ENCODE results near the gene TMEM208. TPM values are rescaled to one million over a fixed set of nuclear protein-coding genes. Genes with fewer than 3 reads are reported as not detected.

The TMEM208 gene
- total RNA-seq, 1 donor from 2014 or later = 72.4 TPM

DNA sequence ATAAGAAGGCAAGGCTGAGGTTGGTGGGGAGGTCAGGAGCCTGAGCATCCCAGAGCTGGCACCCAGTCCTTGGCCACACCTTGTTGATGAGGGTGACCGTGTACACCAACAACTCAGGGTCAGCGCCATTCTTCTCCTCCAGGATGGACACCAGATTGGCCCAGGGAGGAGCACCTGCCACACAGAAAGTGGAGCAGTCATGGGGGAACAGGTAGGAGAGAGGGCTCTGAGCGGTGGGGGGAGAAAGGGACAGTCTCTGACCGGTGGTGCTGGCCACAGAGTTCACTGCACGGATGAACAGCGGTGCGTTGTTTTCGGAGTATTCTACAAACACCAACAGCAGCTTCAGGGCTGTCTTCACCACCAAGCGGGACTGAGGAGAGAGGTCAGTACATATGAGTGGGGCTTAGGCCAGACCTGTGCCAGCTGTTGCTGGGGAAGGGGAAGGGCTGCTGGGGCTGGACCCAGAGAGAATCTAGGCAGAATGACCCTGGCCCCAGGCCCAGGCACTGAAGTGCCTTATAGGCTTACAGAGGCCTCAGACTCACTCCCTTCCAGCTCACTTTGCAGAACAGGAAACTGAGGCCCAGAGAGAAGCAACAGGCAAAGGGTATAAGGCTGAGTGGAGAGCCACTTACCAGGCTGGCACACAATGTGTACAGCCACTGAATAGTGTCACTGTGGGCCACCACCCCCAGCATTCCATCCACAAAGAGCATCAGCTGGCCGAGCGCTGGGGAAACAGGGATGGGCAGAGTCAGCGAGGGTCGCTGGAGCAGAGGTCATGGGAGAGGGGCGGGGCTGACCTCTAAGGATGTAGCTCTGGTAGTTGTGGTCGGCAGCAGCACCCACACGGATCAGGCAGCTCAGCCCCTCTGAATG is 10.7 kb downstream of the TMEM208 start:
- H3K4me1 Mint-ChIP-seq (ENCODE audit: low read depth) = peaks cover 26% of the 10 kb centered on the region
- no peak for DNase-seq (ENCODE audit: low spot score)
- no peak overlapping the region for H3K27ac Mint-ChIP-seq
- H3K36me3 Mint-ChIP-seq (ENCODE audit: low read depth) = peaks cover 31% of the 10 kb centered on the region
- no peak overlapping the region for H3K4me3 Mint-ChIP-seq
- H3K27me3 Mint-ChIP-seq (ENCODE audit: insufficient read depth) = no peaks in the 10 kb centered on the region
- H3K9me3 Mint-ChIP-seq = no peaks in the 10 kb centered on the region
- intact Hi-C loops (cut with micrococcal nuclease) = no loop called here

DNA sequence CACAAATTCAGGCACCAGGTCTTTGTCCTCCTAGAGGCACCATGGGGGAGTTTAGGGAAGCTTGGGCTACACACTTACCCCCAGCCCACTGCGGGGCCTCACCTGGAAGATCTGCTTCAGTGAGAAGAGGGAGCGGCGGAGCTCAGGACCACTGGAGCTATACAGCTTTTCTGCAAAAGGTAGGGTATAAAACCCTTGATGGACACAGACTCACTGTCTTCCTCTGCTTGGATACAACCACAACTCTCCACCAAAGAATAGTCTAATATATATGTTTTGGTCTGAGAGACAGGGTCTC is 11.3 kb downstream of the TMEM208 start:
- H3K27me3 Mint-ChIP-seq (ENCODE audit: insufficient read depth) = no peaks in the 10 kb centered on the region
- no peak overlapping the region for H3K27ac Mint-ChIP-seq
- intact Hi-C loops (cut with micrococcal nuclease) = no loop called here

DNA sequence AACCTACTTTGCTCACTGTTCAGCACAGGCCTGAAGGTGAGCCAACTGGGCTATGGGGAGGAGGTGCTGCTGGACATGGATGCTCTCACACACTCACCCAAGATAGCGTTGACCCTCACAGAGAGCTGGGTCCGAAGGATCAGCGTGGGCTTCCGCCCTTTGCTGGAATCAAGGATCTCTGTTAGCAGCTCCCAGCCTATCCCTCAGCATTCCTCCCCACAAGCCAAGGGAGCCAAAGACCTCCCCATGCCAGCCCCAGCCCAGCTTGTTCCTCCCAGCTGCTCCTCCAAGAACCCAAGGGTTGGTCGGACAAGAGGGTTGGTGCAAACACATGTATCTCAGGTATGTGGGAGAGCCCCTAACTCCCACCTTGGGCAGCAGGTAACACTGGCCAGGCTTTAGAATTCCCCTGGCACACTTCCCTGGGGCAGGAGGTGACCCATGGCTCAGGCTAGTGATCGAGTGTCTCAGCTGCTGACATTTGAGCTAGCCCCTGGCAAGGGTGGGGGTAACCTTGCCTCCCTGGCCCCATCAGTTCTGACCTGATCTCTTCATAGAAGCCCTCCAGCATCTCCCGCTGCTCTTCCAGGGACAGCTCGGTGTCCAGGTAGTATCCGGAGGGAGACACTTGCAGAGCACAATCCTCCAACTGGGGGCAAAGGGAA is 12.0 kb downstream of the TMEM208 start:
- no peak for DNase-seq (ENCODE audit: low spot score)
- no peak overlapping the region for H3K4me3 Mint-ChIP-seq
- H3K27ac Mint-ChIP-seq = peak overlapping the region; percentile 16
- intact Hi-C loops (cut with micrococcal nuclease) = no loop called here
- H3K9me3 Mint-ChIP-seq = no peaks in the 10 kb centered on the region
- H3K27me3 Mint-ChIP-seq (ENCODE audit: insufficient read depth) = no peaks in the 10 kb centered on the region
- H3K4me1 Mint-ChIP-seq (ENCODE audit: low read depth) = peaks cover 35% of the 10 kb centered on the region
- peaks cover 27% of the 10 kb centered on the region for H3K36me3 Mint-ChIP-seq (ENCODE audit: low read depth)

More for the DNA sequence above, 11.3 kb downstream of the TMEM208 start:
- no peak for DNase-seq (ENCODE audit: low spot score)
- H3K36me3 Mint-ChIP-seq (ENCODE audit: low read depth) = peaks cover 30% of the 10 kb centered on the region
- H3K9me3 Mint-ChIP-seq = no peaks in the 10 kb centered on the region
- peaks cover 28% of the 10 kb centered on the region for H3K4me1 Mint-ChIP-seq (ENCODE audit: low read depth)
- no peak overlapping the region for H3K4me3 Mint-ChIP-seq

DNA sequence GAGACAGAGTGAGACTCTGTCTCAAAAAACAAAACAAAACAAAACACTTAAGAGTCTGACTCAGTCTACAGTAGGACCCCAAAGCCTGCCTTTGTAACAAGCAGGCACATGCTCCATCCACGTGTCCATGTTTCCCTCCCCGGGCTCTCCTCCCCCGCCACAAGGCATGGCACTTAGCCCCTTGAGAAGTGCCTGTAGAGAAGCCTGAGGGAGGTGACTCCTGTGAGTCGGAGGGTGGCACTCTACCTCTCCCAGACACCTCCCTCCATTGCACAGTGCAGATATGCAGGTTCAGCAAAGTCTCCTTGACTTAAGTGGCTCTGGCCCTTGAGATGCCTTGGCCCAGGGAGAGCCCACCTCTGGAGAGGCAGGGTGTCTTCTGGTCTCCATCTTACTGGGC is 13.6 kb downstream of the TMEM208 start:
- no peak for DNase-seq (ENCODE audit: low spot score)
- intact Hi-C loops (cut with micrococcal nuclease) = loop anchor here (10.0 kb wide), 2 partner anchors 844 to 1084 kb away; partner anchors contain the start of gene NFATC3
- Mint-ChIP-seq H3K36me3 (ENCODE audit: low read depth) (peaks cover 23% of the 10 kb centered on the region), H3K27ac (no peak overlapping the region), H3K4me1 (ENCODE audit: low read depth) (peaks cover 51% of the 10 kb centered on the region), H3K9me3 (no peaks in the 10 kb centered on the region), H3K27me3 (ENCODE audit: insufficient read depth) (no peaks in the 10 kb centered on the region), H3K4me3 (no peak overlapping the region)

DNA sequence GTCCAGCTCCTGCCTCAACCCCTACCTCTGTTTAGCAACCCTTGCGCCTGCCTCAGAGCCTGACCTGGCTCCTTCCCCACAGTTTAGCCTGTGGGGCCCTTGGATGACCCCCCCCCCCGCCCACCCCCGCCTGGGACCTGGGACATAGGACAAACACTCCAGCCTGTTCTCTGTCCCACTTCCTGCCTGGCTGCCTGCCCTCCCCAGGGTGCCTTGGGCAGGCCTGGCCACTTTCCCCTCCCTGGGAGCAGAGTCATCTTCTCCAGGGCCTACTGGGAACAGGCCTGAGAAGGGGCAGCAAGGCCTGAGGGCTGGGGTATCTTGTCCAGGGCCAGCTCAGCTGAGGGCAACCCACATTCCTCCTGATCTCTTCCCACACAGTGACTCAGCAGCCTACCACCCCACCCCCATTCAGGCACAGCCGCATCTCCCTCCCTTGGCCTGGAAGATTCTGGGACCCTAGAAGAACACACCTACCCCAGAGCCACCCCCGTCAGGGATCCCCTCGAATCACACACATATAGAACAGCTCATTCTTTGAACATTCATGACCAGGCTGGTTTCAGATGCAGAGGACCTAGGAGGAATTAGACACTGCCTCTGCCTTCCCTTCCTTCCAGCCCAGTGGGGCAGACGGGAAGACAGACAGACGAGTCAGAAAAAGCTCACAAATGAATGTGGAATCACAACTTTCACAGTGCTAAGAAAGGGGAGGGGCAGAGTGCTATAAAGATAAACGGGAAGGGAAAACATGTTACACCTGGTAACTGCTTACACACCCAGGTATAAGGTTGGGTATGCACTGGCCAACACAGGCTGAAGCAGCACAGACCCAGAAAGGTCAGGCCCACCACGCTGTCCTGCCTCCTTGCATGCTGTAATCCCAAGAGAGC is 14.3 kb downstream of the TMEM208 start:
- DNase-seq (ENCODE audit: low spot score) = no peak
- peaks cover 51% of the 10 kb centered on the region for H3K4me1 Mint-ChIP-seq (ENCODE audit: low read depth)
- intact Hi-C loops (cut with micrococcal nuclease) = loop anchor here (10.0 kb wide), 2 partner anchors 844 to 1084 kb away; partner anchors contain the start of gene NFATC3
- peak overlapping the region; percentile 56 for H3K27ac Mint-ChIP-seq
- H3K9me3 Mint-ChIP-seq = no peaks in the 10 kb centered on the region
- no peak overlapping the region for H3K4me3 Mint-ChIP-seq
- H3K36me3 Mint-ChIP-seq (ENCODE audit: low read depth) = peaks cover 19% of the 10 kb centered on the region
- no peaks in the 10 kb centered on the region for H3K27me3 Mint-ChIP-seq (ENCODE audit: insufficient read depth)

DNA sequence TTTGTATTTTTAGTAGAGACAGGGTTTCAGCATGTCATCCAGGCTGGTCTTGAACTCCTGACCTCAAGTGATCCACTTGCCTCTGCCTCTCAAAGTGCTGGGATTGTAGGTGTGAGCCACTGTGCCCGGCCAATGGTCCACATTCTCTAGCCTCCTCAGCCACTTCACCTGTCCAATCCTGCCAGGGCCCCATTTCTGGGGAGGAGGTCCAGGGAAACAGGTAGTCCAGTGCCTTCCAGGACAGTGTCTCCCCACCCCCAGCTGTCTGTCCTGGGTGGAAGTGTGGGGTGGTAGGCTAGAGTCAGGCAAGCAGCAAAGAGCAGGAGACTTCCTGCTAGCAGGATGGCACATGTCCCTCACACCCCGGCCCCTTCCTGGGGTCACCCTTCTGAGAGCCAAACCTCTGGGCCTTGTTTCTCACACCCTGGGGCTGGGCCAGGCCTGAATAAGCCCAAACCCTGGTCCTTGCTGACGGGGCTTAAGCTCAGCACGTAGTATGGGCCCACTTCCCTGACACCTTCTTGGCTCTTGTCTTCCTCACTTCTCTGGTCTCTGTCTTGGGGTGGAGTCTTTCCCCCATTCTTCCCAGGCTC is 15.3 kb downstream of the TMEM208 start:
- Mint-ChIP-seq H3K4me1 (ENCODE audit: low read depth) (peaks cover 51% of the 10 kb centered on the region), H3K4me3 (no peak overlapping the region)

DNA sequence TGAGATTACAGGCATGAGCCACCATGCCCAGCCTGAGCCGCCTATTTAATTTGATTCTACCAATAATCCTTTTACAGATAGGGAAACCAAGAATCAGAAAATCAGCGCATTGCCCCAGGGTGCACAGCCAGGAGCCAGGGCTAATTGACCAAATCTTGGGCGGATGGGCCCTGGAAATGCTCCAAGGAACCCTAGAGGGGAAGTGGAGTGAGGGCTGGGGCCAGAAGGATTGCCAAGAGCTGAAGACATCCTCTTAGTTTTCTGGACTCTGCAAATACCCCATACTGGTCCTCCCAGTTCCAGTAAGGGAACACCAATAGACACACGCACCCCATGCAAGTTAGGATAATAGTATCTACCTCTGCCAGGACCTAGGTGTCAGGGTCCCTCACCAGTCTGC is 16.6 kb downstream of the TMEM208 start:
- Mint-ChIP-seq H3K9me3 (no peaks in the 10 kb centered on the region), H3K27ac (peak overlapping the region; percentile 94), H3K4me3 (peak overlapping the region; percentile 85), H3K4me1 (ENCODE audit: low read depth) (peaks cover 62% of the 10 kb centered on the region), H3K36me3 (ENCODE audit: low read depth) (peaks cover 10% of the 10 kb centered on the region), H3K27me3 (ENCODE audit: insufficient read depth) (no peaks in the 10 kb centered on the region)
- intact Hi-C loops (cut with micrococcal nuclease) = loop anchor here (10.0 kb wide), 2 partner anchors 841 to 1081 kb away; partner anchors contain the start of gene NFATC3
- DNase-seq (ENCODE audit: low spot score) = no peak

More for the DNA sequence above, 15.3 kb downstream of the TMEM208 start:
- H3K36me3 Mint-ChIP-seq (ENCODE audit: low read depth) = peaks cover 15% of the 10 kb centered on the region
- no peak for DNase-seq (ENCODE audit: low spot score)
- H3K27me3 Mint-ChIP-seq (ENCODE audit: insufficient read depth) = no peaks in the 10 kb centered on the region
- peak overlapping the region; percentile 67 for H3K27ac Mint-ChIP-seq
- no peaks in the 10 kb centered on the region for H3K9me3 Mint-ChIP-seq
- intact Hi-C loops (cut with micrococcal nuclease) = loop anchor here (10.0 kb wide), 2 partner anchors 843 to 1083 kb away; partner anchors contain the start of gene NFATC3

DNA sequence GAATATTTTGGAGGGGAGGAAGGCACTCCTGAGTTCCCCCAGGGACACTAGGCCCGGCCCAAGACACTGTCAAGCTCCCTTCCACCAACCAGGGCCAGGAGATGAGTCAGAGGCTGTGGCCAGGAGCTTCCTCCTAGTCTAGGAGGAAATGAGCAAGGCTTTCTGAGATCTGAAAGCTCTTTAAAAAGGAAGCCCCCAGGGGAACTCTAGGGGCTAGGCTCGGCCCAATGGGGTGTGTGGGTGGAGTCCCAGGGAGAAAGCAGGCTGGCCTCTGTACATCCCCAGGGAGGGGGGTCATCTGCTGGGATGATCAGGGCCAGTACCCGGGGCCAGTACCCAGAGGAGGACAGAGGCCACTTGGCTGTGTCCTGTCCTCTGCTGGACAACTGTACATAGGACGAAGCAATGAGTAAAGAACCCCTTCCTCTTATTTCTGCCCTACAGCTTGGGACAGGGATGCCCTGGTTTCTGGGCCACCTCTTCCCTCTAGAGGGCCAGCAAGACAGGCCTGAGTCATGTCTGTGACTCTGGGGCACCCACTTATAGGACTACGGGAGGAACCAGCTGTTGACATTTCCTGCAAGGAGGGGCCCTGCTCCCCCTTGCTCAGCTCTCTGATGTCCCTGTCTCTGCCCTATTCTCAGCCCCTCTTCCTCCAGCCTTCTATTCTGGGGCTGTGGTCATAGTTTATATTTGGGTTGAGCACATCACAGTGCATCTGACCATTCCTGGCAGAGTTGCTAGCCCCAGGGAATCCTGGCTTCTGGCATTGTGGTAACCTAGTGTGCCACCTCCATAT is 17.7 kb downstream of the TMEM208 start:
- Mint-ChIP-seq H3K36me3 (ENCODE audit: low read depth) (peaks cover 9% of the 10 kb centered on the region), H3K4me3 (peak overlapping the region; percentile 85), H3K27ac (peak overlapping the region; percentile 94), H3K27me3 (ENCODE audit: insufficient read depth) (peaks cover 3% of the 10 kb centered on the region), H3K4me1 (ENCODE audit: low read depth) (peaks cover 61% of the 10 kb centered on the region), H3K9me3 (no peaks in the 10 kb centered on the region)
- intact Hi-C loops (cut with micrococcal nuclease) = loop anchor here (1.0 to 10.0 kb wide), 9 partner anchors 8 to 1080 kb away; partner anchors contain the start of genes ACD, ATP6V0D1, CBFB and CTCF
- DNase-seq (ENCODE audit: low spot score) = peak; percentile 80

DNA sequence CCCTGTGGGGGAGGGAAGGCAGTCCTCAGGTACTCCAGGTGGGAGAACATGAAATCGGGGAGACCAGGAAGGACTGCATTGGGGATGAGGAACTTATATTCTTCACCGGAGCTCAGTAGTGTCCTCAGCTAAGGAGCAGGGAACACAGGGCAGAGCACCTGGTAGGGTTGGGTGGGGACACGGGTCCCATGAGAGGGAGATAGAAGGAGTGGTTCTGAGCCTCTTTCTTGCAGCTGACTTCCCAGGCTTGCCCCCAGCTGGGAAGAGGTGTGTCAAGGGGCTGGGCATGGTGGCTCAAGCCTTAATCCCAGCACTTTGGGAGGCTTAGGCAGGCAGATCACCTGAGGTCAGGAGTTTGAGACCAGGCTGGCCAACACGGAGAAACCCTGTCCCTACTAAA is 18.3 kb downstream of the TMEM208 start:
- H3K9me3 Mint-ChIP-seq = no peaks in the 10 kb centered on the region
- intact Hi-C loops (cut with micrococcal nuclease) = loop anchor here (2.0 to 10.0 kb wide), 5 partner anchors 218 to 1080 kb away; partner anchors contain the start of genes ACD, CBFB, CTCF and NFATC3
- peak overlapping the region; percentile 85 for H3K4me3 Mint-ChIP-seq
- H3K27ac Mint-ChIP-seq = peak overlapping the region; percentile 94
- H3K36me3 Mint-ChIP-seq (ENCODE audit: low read depth) = peaks cover 6% of the 10 kb centered on the region
- peaks cover 64% of the 10 kb centered on the region for H3K4me1 Mint-ChIP-seq (ENCODE audit: low read depth)
- no peak for DNase-seq (ENCODE audit: low spot score)
- peaks cover 4% of the 10 kb centered on the region for H3K27me3 Mint-ChIP-seq (ENCODE audit: insufficient read depth)

DNA sequence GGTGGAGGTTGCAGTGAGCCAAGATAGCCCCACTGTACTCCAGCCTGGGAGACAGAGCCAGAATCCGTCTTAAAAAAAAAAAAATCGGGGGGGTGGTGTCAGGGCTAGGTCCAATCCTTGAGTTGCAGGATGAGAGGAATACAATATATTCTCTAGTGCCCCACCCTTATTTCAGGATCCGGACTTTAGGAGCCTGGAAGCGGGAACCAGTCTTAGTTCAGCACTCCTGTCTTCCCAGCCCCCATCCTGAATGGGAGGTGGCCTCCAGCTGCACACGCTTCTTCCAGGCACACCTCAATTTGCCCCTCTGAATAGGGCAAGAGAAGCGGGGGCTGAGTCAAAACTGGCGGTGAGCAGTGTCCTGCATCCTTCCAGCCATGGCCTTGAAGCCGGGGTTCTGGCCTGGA is 18.7 kb downstream of the TMEM208 start:
- intact Hi-C loops (cut with micrococcal nuclease) = loop anchor here (2.0 to 10.0 kb wide), 7 partner anchors 63 to 1079 kb away; partner anchors contain the start of genes ACD, CBFB, CTCF and GFOD2
- no peak for DNase-seq (ENCODE audit: low spot score)
- Mint-ChIP-seq H3K27me3 (ENCODE audit: insufficient read depth) (peaks cover 6% of the 10 kb centered on the region), H3K27ac (peak overlapping the region; percentile 94), H3K4me3 (peak overlapping the region; percentile 85), H3K36me3 (ENCODE audit: low read depth) (peaks cover 6% of the 10 kb centered on the region), H3K4me1 (ENCODE audit: low read depth) (peaks cover 66% of the 10 kb centered on the region), H3K9me3 (no peaks in the 10 kb centered on the region)

DNA sequence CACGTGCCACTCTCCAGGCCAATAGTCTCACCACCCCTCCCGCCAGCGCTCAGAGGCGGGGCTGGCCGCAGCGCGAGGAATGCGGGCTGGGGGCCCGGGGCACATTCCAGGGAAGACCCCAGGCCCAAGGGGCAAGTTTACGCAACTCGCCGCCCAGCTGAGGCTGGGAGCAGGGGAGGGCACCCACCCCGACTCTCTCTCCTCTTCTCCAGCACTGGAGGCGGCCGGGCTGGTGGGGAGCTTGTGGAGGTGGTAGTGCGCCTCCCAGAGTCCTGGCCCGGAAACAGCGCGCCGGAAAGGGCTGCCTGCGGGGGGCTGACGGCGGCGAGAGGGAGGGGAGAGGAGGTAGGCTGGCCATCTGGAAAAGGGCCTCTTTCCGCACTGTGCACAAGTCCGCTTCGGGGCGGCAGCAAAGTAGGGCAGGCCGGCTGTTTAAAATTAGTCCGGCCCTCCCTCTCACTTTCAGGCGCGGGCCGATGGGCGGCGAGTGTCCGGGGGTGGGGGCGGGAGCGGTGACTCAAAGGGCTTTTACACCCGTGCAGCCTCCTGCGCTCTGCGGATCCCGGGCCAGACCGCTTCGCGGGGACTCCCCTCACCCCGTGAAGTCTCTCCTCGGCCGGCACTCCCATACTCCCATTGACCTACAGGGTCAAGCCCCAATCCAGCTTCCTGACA is 19.3 kb downstream of the TMEM208 start:
- peaks cover 64% of the 10 kb centered on the region for H3K4me1 Mint-ChIP-seq (ENCODE audit: low read depth)
- intact Hi-C loops (cut with micrococcal nuclease) = loop anchor here (2.0 to 10.0 kb wide), 6 partner anchors 63 to 1079 kb away; partner anchors contain the start of genes CBFB, CTCF, GFOD2 and MATCAP1
- H3K27ac Mint-ChIP-seq = peak overlapping the region; percentile 94
- peaks cover 6% of the 10 kb centered on the region for H3K36me3 Mint-ChIP-seq (ENCODE audit: low read depth)
- H3K9me3 Mint-ChIP-seq = no peaks in the 10 kb centered on the region
- peak overlapping the region; percentile 85 for H3K4me3 Mint-ChIP-seq
- peak; percentile 33 for DNase-seq (ENCODE audit: low spot score)
- H3K27me3 Mint-ChIP-seq (ENCODE audit: insufficient read depth) = peaks cover 6% of the 10 kb centered on the region
